ENCODE data around the gene OR2F1.

GRCh38 chr7:143905509-143905908 lies 49.1 kb upstream of the OR2F1 start:
- TF ChIP-seq CTCF (conservative IDR thresholded peaks at IDR 0.05 in 1 of 2, IDR thresholded peaks at IDR 0.05 in 1 of 2; ENCODE audit: low read depth in 1 of 2, low read length in 2 of 2) (no peak), EZH2 (IDR thresholded peaks at IDR 0.05; ENCODE audit: low read length, missing control alignments) (no peak)

Measured in fibroblast of lung (primary cell).